Parathyroid adenoma (tissue), 2 donors: Measurements from ENCODE around the gene DMC1.

ENCODE experiments used
- H2AFZ ChIP-seq: fragments of 300-600 bp; sonication (generic); one replicate; pipeline ENCODE4 v1.7.0; 2017; ENCODE audit warnings: antibody characterized with exemption, mild to moderate bottlenecking
- H3K27ac ChIP-seq: fragments of 300-600 bp; sonication (generic); one replicate; pipeline ENCODE4 v1.7.0; 2017
- H3K27me3 ChIP-seq: fragments of 300-600 bp; sonication (generic); one replicate; pipeline ENCODE4 v1.7.0; 2017; ENCODE audit warnings: low read length; ENCODE audit not compliant: control insufficient read depth, insufficient read depth
- H3K36me3 ChIP-seq: fragments of 300-600 bp; sonication (generic); one replicate; pipeline ENCODE4 v1.7.0; 2017; ENCODE audit warnings: low read length; ENCODE audit not compliant: control insufficient read depth, insufficient read depth
- H3K4me1 ChIP-seq: fragments of 300-600 bp; sonication (generic); one replicate; pipeline ENCODE4 v1.7.0; 2017; ENCODE audit warnings: control low read depth
- H3K4me2 ChIP-seq: fragments of 300-600 bp; sonication (generic); one replicate; pipeline ENCODE4 v1.7.0; 2017; ENCODE audit warnings: low read length
- H3K4me3 ChIP-seq: fragments of 300-600 bp; sonication (generic); one replicate; pipeline ENCODE4 v1.7.0; 2017; ENCODE audit warnings: low read depth, low read length
- H3K79me2 ChIP-seq: fragments of 300-600 bp; sonication (generic); one replicate; pipeline ENCODE4 v1.7.0; 2017; ENCODE audit warnings: control low read depth
- H3K9ac ChIP-seq: fragments of 300-600 bp; sonication (generic); one replicate; pipeline ENCODE4 v1.7.0; 2017; ENCODE audit warnings: mild to moderate bottlenecking
- H3K9me3 ChIP-seq: fragments of 300-600 bp; sonication (generic); one replicate; pipeline ENCODE4 v1.7.0; 2017; ENCODE audit warnings: low read length; ENCODE audit not compliant: control insufficient read depth
- TF ChIP-seq, protein P1 (sequence below): fragments of 300-600 bp; sonication (generic); IDR thresholded peaks from one replicate; pipeline ENCODE4 v1.7.0; 2017; ENCODE audit warnings: antibody characterized with exemption, mild to moderate bottlenecking
- donor health status: primary hyperparathyroidism.

DMC1 gene

DNA sequence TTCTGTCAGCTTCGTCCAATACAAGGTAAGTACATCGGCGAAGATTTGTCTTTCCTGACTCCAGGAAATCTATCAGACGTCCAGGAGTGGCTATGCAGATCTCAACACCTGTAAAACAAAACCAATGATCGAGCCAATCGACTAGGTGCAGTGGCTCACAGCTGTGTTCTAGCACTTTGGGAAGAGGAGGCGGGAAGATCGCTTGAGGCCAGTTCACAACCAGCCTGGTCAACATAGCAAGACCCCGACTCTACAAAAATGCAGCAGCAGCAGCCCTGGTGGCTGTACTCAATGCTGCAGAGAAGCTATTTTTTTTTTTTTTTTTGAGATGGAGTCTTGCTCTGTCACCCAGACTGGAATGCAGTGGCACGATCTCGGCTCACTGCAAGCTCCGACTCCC is 75.0 kb downstream of the DMC1 start:
- Histone ChIP-seq H3K79me2 (peaks cover 8% of the 10 kb centered on the region), H3K4me2 (no peak overlapping the region), H3K36me3 (peaks cover 4% of the 10 kb centered on the region), H3K27me3 (no peaks in the 10 kb centered on the region), H3K9ac (no peak overlapping the region), H3K4me1 (peaks cover 3% of the 10 kb centered on the region), H3K4me3 (no peak overlapping the region), H2AFZ (no peak overlapping the region), H3K27ac (no peak overlapping the region), H3K9me3 (no peaks in the 10 kb centered on the region)
- TF ChIP-seq, protein P1, sequence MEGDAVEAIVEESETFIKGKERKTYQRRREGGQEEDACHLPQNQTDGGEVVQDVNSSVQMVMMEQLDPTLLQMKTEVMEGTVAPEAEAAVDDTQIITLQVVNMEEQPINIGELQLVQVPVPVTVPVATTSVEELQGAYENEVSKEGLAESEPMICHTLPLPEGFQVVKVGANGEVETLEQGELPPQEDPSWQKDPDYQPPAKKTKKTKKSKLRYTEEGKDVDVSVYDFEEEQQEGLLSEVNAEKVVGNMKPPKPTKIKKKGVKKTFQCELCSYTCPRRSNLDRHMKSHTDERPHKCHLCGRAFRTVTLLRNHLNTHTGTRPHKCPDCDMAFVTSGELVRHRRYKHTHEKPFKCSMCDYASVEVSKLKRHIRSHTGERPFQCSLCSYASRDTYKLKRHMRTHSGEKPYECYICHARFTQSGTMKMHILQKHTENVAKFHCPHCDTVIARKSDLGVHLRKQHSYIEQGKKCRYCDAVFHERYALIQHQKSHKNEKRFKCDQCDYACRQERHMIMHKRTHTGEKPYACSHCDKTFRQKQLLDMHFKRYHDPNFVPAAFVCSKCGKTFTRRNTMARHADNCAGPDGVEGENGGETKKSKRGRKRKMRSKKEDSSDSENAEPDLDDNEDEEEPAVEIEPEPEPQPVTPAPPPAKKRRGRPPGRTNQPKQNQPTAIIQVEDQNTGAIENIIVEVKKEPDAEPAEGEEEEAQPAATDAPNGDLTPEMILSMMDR: no peak

DNA sequence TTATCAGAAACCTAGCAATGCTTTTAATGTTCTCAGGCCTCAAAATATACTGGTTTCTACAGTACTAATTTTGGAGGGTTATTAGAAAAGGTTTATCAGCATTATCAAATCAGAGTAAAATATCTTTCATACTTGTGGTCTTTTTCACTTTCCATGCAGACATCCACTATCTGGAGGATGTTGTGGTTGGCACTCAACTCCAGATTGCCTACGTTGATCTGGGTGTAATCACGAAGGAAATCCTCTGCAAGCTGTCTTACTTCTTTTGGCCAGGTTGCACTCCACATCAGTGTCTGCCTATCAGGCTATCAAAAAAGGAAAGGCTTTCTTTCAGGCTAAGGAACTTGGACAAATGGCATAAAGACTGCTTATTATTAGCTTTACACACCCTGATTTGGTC is 75.5 kb downstream of the DMC1 start:
- TF ChIP-seq, protein P1: no peak
- Histone ChIP-seq H3K27me3 (no peaks in the 10 kb centered on the region), H3K9me3 (no peaks in the 10 kb centered on the region), H3K4me1 (peaks cover 3% of the 10 kb centered on the region), H2AFZ (no peak overlapping the region), H3K9ac (no peak overlapping the region), H3K27ac (no peak overlapping the region), H3K4me3 (no peak overlapping the region), H3K36me3 (peaks cover 4% of the 10 kb centered on the region), H3K4me2 (no peak overlapping the region), H3K79me2 (peaks cover 4% of the 10 kb centered on the region)

DNA sequence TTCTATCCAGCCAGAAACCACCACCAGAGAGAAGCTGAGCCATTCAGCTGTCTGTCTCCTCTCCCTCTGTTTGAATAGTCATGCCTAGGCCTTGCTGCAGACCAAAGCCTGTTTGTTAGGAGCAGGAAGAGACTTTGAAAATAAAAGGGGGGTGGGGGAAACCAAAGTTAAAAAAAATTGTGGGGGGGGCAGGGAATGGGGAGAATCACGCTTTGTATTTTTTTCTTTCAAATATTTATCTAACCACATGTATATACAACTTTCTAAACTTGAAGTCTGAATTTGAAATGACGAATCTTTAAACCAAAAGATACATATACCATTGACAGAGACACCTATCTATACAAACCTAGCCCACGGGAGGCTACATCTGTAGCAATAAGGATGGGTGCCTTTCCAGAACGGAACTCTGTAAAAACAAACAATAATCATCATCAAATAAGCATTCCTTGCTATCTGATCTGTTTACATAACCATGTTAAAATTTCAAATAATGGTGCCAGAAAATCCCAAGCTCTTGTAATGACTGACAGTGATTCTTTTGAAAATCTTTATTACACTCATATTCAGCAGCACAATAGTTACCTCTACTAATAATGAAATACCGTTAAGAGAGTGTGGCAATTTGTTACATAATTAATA is 78.2 kb downstream of the DMC1 start:
- H3K4me1 ChIP-seq: peaks cover 3% of the 10 kb centered on the region
- TF ChIP-seq, protein P1: no peak
- no peaks in the 10 kb centered on the region for H3K27me3 ChIP-seq
- H3K9ac ChIP-seq: no peak overlapping the region
- H3K9me3 ChIP-seq: no peaks in the 10 kb centered on the region
- peaks cover 4% of the 10 kb centered on the region for H3K36me3 ChIP-seq
- no peaks in the 10 kb centered on the region for H3K79me2 ChIP-seq
- H3K4me3 ChIP-seq: no peak overlapping the region
- no peak overlapping the region for H3K4me2 ChIP-seq
- no peak overlapping the region for H2AFZ ChIP-seq
- H3K27ac ChIP-seq: no peak overlapping the region

DNA sequence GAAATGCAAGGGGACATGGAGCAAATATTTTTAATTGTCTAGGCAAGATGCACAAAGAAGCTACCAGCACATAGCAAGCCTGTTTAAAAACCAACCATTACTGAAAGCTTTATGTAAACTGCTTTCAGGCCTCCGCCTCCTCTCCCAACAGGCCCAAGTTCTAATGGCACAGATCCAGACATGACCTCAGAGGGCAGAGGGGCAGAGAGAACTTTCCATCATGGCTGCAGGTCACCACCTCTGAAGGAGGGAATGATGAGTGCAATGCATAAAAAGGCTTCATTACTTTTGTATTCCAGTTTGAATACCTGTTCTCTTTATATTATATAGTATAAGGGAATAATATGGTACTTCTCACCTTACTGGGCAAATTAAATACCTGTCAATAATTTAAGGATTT is 79.1 kb downstream of the DMC1 start:
- no peaks in the 10 kb centered on the region for H3K9me3 ChIP-seq
- no peaks in the 10 kb centered on the region for H3K79me2 ChIP-seq
- H3K4me2 ChIP-seq: no peak overlapping the region
- H3K4me3 ChIP-seq: no peak overlapping the region
- TF ChIP-seq, protein P1: no peak
- no peak overlapping the region for H2AFZ ChIP-seq
- peaks cover 3% of the 10 kb centered on the region for H3K4me1 ChIP-seq
- H3K27me3 ChIP-seq: no peaks in the 10 kb centered on the region
- peaks cover 4% of the 10 kb centered on the region for H3K36me3 ChIP-seq
- peak overlapping the region; percentile 42 for H3K27ac ChIP-seq
- H3K9ac ChIP-seq: no peak overlapping the region

DNA sequence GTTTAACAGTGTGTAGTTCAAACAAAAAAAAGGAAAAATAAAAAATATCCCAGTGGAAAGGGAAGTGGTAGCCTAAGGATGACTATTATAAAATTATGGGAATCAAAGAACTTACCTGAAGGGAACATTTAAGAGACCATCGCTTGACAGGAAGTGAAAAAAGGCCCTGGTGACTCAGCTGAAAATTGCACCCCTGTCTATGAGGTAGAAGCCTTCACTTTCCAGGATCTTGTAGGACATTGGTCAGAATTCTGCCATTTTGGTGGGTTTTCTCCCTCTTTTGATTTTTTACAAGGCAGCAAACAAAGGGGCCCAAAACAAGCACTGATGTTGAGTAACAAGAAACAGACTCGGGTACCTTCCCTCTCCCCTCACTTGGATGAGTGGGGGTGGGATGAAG is 79.5 kb downstream of the DMC1 start:
- Histone ChIP-seq H3K36me3 (peaks cover 4% of the 10 kb centered on the region), H3K4me3 (no peak overlapping the region), H3K79me2 (no peaks in the 10 kb centered on the region), H3K4me2 (no peak overlapping the region), H3K27ac (peak overlapping the region; percentile 42), H3K27me3 (no peaks in the 10 kb centered on the region), H3K9ac (no peak overlapping the region), H2AFZ (no peak overlapping the region), H3K9me3 (no peaks in the 10 kb centered on the region), H3K4me1 (peaks cover 3% of the 10 kb centered on the region)
- TF ChIP-seq, protein P1: no peak
